ENCODE results near the gene MTOR. TPM values are rescaled to one million over a fixed set of nuclear protein-coding genes. Genes with fewer than 3 reads are reported as not detected.

Gene MTOR
- polyA plus RNA-seq, 1 donor, result 27.5 TPM

DNA sequence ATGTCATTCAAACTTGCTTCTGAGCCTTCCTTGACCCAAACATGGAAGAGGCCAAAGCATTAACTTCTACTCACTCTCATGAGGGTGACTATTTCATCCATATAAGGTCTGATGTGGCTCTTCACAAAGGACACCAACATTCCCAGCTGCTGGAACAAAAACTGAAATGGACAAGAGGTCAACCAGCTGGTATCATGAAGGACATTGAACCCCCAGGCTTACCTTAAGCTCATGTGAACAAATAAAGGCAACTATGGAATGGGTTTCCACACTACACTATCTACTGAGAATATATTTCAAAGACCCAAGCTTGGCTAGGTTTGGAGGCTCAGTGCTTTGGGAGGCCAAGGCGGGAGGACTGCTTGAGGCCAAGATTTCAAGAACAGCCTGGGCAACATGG lies 46.3 kb downstream of the MTOR start:
- no peaks in the 10 kb centered on the region for H3K4me1 ChIP-seq (ENCODE audit: control insufficient read depth, insufficient read depth, low read length)
- no peak overlapping the region for H3K27ac ChIP-seq (ENCODE audit: low read length)
- no CpG with 5 or more reads among the region's 1 CpG for WGBS (ENCODE audit: insufficient coverage, low lambda C conversion rate)

DNA sequence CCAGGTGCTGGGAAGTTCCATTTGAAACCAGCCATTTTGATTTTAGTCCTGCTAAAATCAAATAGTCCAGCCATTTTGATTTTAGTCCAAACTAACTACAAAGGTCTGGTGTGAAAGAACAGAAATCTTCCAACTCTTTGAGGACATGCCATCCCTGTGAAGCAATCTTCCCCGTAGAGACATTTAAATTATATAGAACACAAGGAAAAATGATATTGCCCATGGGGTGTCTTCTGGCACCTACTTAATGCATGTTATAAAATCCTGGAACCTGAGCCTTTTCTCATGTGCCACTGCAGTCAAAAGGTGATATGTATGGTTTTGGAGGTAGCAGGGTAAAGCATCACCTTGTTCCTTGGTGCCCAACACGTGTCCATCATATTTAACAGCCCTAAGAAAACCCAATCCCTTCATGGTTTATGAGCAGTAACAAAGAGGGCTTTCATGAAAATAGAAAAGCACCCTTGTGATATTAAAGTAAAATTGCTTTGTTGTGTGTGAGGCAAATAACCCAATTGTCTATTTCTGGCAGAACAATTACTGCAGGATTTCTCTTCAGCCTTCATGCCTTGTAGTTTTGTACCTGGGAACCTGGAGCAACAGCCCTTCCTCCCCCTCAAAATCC lies 46.9 kb downstream of the MTOR start:
- no CpG with 5 or more reads among the region's 2 CpGs for WGBS (ENCODE audit: insufficient coverage, low lambda C conversion rate)

More for the DNA sequence above, 46.3 kb downstream of the MTOR start:
- Histone ChIP-seq H3K9me3 (ENCODE audit: control insufficient read depth, low read depth, low read length) (no peaks in the 10 kb centered on the region), H3K27me3 (ENCODE audit: control insufficient read depth, insufficient read depth, low read length) (no peaks in the 10 kb centered on the region), H3K4me3 (ENCODE audit: low read length) (no peak overlapping the region), H3K36me3 (ENCODE audit: control insufficient read depth, insufficient read depth, low read length) (peaks cover 64% of the 10 kb centered on the region)
- DNase-seq, result no peak

DNA sequence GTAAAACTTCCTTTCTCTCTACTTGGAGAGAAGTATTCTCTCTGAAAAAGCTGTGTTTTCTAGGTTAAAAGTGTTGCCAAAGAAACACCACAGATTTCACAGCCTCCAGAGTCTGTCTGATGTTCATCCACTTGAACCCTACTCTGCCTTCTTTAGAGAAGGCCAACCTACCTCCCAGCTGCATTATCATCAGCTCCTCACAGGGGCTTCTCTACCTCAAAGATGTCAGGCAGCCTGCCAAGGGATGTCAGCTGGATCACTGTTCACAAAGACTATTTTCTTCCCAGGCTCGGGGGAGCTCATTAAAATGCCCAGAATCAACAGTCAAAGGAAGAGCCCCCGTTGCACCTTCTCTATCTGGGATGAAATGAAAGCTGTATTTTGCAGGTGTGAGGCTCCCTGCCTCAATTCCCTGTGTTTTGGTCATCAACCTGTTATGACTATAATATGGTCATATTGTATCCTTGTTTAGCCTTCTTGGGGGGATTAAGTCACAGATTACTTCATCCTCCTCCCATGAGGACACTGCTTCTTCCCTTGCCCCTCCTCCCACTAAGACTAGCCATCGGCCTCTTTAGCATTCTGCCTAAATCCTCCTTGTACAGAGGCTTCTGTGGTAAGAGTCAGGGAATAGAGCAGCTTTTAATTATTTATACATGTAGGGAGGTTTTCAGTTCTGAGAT lies 47.5 kb downstream of the MTOR start:
- no peak overlapping the region for H3K27ac ChIP-seq (ENCODE audit: low read length)
- 100% methylated on average over 1 of the region's 3 CpGs for WGBS (ENCODE audit: insufficient coverage, low lambda C conversion rate)
- no peaks in the 10 kb centered on the region for H3K9me3 ChIP-seq (ENCODE audit: control insufficient read depth, low read depth, low read length)
- peaks cover 72% of the 10 kb centered on the region for H3K36me3 ChIP-seq (ENCODE audit: control insufficient read depth, insufficient read depth, low read length)
- DNase-seq, result no peak
- H3K27me3 ChIP-seq (ENCODE audit: control insufficient read depth, insufficient read depth, low read length), result no peaks in the 10 kb centered on the region
- no peak overlapping the region for H3K4me3 ChIP-seq (ENCODE audit: low read length)
- no peaks in the 10 kb centered on the region for H3K4me1 ChIP-seq (ENCODE audit: control insufficient read depth, insufficient read depth, low read length)

More for the DNA sequence above, 46.9 kb downstream of the MTOR start:
- Histone ChIP-seq H3K9me3 (ENCODE audit: control insufficient read depth, low read depth, low read length) (no peaks in the 10 kb centered on the region), H3K36me3 (ENCODE audit: control insufficient read depth, insufficient read depth, low read length) (peaks cover 68% of the 10 kb centered on the region), H3K4me3 (ENCODE audit: low read length) (no peak overlapping the region), H3K27me3 (ENCODE audit: control insufficient read depth, insufficient read depth, low read length) (no peaks in the 10 kb centered on the region), H3K4me1 (ENCODE audit: control insufficient read depth, insufficient read depth, low read length) (no peaks in the 10 kb centered on the region), H3K27ac (ENCODE audit: low read length) (no peak overlapping the region)
- DNase-seq, result no peak

DNA sequence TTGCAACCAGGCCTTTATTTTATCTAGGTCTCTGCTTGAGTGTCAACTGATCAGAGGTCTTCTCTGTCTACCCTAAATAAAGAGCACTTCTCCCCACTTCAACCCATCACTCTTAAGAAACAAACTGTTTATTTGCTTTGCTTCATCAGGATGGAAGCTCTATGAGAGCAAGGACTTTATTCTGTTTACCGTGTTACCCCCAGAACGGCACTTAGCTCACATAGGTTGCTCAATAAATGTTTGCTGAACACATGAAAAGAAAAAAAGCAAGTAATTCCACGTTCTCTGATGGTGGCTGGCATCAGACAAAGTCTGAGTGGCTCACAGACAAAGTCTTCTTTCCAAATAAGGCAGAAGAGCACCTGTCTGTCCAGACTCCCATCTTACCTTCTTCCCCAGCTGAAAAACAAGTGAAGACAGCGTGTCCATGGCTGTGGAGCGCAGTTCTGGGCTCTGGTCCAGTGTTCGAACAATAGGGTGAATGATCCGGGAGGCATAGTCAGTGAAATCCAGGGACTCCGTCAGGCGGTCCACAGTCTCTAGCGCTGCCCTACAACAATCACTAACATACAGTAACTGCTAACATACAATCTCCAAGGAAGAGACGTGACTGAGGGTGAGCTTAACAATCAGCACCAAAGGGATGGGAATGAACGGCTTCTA lies 50.3 kb downstream of the MTOR start:
- H3K27me3 ChIP-seq (ENCODE audit: control insufficient read depth, insufficient read depth, low read length), result no peaks in the 10 kb centered on the region
- no peak overlapping the region for H3K27ac ChIP-seq (ENCODE audit: low read length)
- no peaks in the 10 kb centered on the region for H3K4me1 ChIP-seq (ENCODE audit: control insufficient read depth, insufficient read depth, low read length)
- peaks cover 69% of the 10 kb centered on the region for H3K36me3 ChIP-seq (ENCODE audit: control insufficient read depth, insufficient read depth, low read length)
- no peak overlapping the region for H3K4me3 ChIP-seq (ENCODE audit: low read length)
- WGBS (ENCODE audit: insufficient coverage, low lambda C conversion rate), result 100% methylated on average over 3 of the region's 12 CpGs
- no peak for DNase-seq
- H3K9me3 ChIP-seq (ENCODE audit: control insufficient read depth, low read depth, low read length), result no peaks in the 10 kb centered on the region

DNA sequence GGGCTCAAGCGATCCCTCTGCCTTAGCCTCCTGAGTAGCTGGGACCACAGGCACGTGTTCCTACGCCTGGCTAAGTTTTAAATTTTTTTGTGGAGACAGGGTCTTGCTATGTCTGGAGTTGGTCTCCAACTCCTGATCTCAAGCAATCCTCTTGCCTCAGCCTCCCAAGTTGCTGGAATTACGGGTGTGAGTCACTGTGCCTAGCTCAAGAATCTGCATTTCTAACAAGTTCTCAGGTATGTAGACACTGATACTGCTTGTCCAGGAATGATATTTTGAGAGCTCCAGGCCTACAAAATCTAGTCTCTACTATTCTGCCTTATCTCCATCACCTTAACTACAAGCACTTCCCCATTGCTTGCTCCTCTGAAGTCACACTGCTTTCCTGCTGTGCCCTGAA lies 50.9 kb downstream of the MTOR start:
- no peaks in the 10 kb centered on the region for H3K9me3 ChIP-seq (ENCODE audit: control insufficient read depth, low read depth, low read length)
- no peak for DNase-seq
- H3K4me1 ChIP-seq (ENCODE audit: control insufficient read depth, insufficient read depth, low read length), result no peaks in the 10 kb centered on the region
- no peaks in the 10 kb centered on the region for H3K27me3 ChIP-seq (ENCODE audit: control insufficient read depth, insufficient read depth, low read length)
- no CpG with 5 or more reads among the region's 4 CpGs for WGBS (ENCODE audit: insufficient coverage, low lambda C conversion rate)
- H3K36me3 ChIP-seq (ENCODE audit: control insufficient read depth, insufficient read depth, low read length), result peaks cover 69% of the 10 kb centered on the region
- H3K27ac ChIP-seq (ENCODE audit: low read length), result no peak overlapping the region
- H3K4me3 ChIP-seq (ENCODE audit: low read length), result no peak overlapping the region

DNA sequence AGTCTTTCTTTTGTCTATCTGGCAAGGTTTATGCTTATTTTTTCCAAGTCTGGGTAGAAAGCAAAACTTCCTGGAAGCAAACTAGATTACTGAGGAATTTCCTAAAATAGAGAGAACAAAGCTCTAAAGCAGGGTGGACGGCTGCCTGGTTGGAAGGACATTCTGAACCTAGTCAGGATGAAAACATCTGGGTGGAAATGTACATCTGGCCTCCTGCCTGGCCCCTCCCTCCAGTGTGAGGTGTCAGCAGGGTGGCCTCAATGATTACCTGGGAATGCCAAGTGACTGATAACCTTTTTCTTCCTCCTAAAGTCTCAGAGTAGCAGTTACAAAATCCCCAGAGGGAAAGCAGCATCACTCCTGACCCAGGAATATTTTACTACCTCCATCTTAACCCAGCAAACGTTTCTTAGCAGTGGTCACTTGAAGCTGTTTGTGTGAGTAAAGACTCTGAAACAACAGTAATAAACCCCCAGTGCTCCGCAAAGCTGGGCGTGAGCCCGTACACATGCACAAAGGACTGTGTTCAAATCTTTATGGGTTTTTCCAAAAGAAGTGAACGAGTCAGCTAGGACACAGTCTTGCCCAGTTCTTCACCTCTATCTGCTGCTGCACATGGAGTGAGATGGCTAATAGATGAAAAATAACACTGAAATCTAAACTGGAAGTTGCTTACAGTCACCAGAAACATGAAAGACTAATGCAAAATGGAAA lies 54.3 kb downstream of the MTOR start:
- Histone ChIP-seq H3K4me1 (ENCODE audit: control insufficient read depth, insufficient read depth, low read length) (no peaks in the 10 kb centered on the region), H3K4me3 (ENCODE audit: low read length) (no peak overlapping the region), H3K27me3 (ENCODE audit: control insufficient read depth, insufficient read depth, low read length) (no peaks in the 10 kb centered on the region), H3K9me3 (ENCODE audit: control insufficient read depth, low read depth, low read length) (no peaks in the 10 kb centered on the region), H3K27ac (ENCODE audit: low read length) (no peak overlapping the region), H3K36me3 (ENCODE audit: control insufficient read depth, insufficient read depth, low read length) (peaks cover 62% of the 10 kb centered on the region)
- DNase-seq, result no peak
- WGBS (ENCODE audit: insufficient coverage, low lambda C conversion rate), result 80% methylated on average over 1 of the region's 6 CpGs

DNA sequence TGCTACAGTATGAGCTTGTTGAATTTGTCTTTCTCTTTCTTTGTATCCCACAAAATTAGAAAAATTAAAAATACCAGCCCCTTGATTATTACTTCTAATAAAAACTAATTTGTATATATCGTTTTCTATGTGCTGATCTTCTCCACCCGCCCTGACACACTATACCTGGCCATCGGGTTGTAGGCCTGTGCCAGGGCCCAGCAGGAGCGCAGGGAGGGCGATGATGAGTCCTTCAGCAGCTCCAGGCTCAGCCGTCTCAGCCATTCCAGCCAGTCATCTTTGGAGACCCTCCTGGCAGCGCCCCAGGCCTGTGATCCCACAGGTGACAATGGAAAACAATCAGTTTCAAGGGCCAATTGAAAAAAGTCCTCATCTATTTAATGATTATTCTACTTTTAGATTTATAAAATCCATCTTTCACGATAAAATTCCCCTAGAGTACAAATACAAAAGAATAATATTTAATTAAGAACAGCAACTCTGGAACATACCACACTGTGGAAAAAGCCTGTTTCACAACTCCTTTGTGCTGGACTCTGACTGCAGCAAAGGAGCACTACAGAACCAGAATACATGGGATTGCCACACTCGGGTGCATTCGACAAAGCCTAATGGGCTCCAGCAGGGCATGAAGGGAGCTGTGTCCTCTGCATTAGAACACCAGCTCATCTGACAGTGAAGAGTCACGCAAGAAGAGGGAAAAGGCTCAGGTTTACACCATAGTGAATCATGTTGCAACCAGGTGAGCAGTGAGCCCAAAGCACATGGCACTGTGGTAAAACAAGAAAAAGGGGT lies 57.8 kb downstream of the MTOR start:
- no peak for DNase-seq
- H3K36me3 ChIP-seq (ENCODE audit: control insufficient read depth, insufficient read depth, low read length), result peaks cover 49% of the 10 kb centered on the region
- H3K4me3 ChIP-seq (ENCODE audit: low read length), result no peak overlapping the region
- H3K27me3 ChIP-seq (ENCODE audit: control insufficient read depth, insufficient read depth, low read length), result no peaks in the 10 kb centered on the region
- H3K9me3 ChIP-seq (ENCODE audit: control insufficient read depth, low read depth, low read length), result no peaks in the 10 kb centered on the region
- H3K27ac ChIP-seq (ENCODE audit: low read length), result no peak overlapping the region
- H3K4me1 ChIP-seq (ENCODE audit: control insufficient read depth, insufficient read depth, low read length), result no peaks in the 10 kb centered on the region
- WGBS (ENCODE audit: insufficient coverage, low lambda C conversion rate), result 94% methylated on average over 2 of the region's 11 CpGs

DNA sequence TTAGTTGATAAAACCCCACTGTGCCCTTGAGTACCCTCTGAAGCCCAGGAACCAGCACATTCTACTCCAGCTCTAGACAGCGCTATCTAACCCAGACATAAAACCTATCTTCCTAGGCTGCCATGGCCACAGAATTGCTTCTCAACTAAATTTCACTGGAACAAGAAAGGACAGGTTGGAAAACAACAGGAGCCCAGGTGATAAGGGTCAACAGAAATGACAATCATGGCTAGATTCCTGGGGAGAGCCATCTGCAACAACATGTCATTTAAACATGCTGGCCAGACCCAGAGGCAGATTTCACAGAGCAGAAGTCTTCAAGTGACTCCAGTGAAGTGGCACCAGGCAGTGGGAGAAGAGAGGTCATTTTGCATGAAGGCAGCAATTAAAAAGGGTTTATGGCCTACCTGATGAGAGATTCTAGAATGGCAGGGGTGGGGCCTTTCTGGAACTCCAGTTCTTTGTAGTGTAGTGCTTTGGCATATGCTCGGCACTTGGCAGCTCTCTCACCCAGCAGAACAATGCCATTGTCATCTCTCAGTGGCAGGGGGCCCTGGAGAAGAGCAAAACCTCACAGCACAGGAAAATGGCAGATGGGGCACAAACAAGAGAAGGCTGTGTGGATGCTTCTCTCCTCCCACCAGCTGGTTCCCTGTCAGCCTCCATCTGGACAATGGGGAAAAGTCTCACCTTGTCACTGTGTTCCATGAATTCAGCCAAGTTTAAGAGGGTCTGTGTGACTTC lies 63.3 kb downstream of the MTOR start:
- Histone ChIP-seq H3K4me1 (ENCODE audit: control insufficient read depth, insufficient read depth, low read length) (no peaks in the 10 kb centered on the region), H3K36me3 (ENCODE audit: control insufficient read depth, insufficient read depth, low read length) (peaks cover 60% of the 10 kb centered on the region), H3K27me3 (ENCODE audit: control insufficient read depth, insufficient read depth, low read length) (no peaks in the 10 kb centered on the region), H3K4me3 (ENCODE audit: low read length) (no peak overlapping the region), H3K9me3 (ENCODE audit: control insufficient read depth, low read depth, low read length) (no peaks in the 10 kb centered on the region), H3K27ac (ENCODE audit: low read length) (no peak overlapping the region)
- WGBS (ENCODE audit: insufficient coverage, low lambda C conversion rate), result no CpG with 5 or more reads among the region's 2 CpGs
- DNase-seq, result no peak

DNA sequence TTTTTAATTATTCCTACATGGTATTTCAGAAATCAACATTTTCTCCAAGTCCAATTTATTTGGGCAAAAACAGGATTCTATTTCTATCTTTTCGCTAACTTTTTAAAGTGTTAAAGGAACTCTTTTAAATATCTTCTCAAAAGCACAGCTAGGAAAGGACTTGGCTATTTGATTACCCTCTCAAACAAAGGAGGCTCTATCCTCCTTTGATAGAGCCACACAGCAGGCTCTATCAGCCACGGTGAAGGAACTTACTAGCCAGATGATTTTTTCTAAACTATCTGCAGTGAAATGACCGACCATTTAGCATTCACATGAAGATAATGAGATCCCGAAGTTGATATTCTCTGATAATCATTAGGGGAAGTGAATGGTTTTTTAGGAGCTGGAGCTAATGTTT lies 64.1 kb downstream of the MTOR start:
- no peaks in the 10 kb centered on the region for H3K4me1 ChIP-seq (ENCODE audit: control insufficient read depth, insufficient read depth, low read length)
- no peak overlapping the region for H3K4me3 ChIP-seq (ENCODE audit: low read length)
- WGBS (ENCODE audit: insufficient coverage, low lambda C conversion rate), result 88% methylated on average over 2 of the region's 4 CpGs
- no peak overlapping the region for H3K27ac ChIP-seq (ENCODE audit: low read length)
- H3K36me3 ChIP-seq (ENCODE audit: control insufficient read depth, insufficient read depth, low read length), result peaks cover 59% of the 10 kb centered on the region
- no peak for DNase-seq
- no peaks in the 10 kb centered on the region for H3K27me3 ChIP-seq (ENCODE audit: control insufficient read depth, insufficient read depth, low read length)
- no peaks in the 10 kb centered on the region for H3K9me3 ChIP-seq (ENCODE audit: control insufficient read depth, low read depth, low read length)
